Erythroblast (primary cell): ENCODE measurements around the gene TEKT1.

Experiments
- GATA1 ChIP-seq: IDR thresholded peaks from 2 replicates; pipeline ENCODE4 v1.6.1; 2011; ENCODE audit warnings: low read depth, mild to moderate bottlenecking, control low read depth, low read length, moderate library complexity
- POLR2A ChIP-seq: IDR thresholded peaks from 2 replicates; pipeline ENCODE4 v1.6.1; 2011; ENCODE audit warnings: mild to moderate bottlenecking, low read length

DNA sequence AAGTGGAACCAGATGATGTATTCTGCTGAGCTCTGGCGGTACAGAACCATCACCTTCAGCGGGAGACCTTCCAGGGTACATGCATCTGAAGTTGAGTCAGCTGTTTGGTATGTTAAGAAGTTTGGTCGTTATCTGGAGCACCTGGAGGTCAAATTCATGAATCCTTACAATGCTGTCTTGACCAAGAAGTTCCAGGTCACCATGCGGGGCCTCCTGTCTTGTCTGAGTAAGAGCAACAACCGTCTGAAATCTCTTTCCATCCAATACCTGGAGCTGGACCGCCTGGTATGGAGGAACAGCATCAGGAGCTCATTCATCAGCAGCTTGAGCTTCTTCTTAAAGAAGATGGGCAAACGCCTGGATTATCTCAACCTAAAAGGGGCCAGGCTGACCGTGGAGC is 51.5 kb downstream of the TEKT1 start:
- TF ChIP-seq GATA1 = no peak
- no peak for TF ChIP-seq POLR2A
